Activated CD8-positive, alpha-beta memory T cell treated with anti-CD3 and anti-CD28 coated beads for 36 hours (primary cell): ENCODE measurements around the gene ZNF275. TPM values are rescaled to one million over a fixed set of nuclear protein-coding genes. Genes with fewer than 3 reads are reported as not detected.
"Not testable (repeated sequence)": the region's sequence is repeated elsewhere in the genome, so short reads cannot be mapped to it uniquely, and the experiment has no call there.

Experiments
- CTCF ChIA-PET: fragments of 350-600 bp; sonication (Branson Sonifier 250); formaldehyde crosslinking; loops from one replicate; lab custom pipeline; 2021; ENCODE audit warnings: antibody characterized with exemption; lab: Charles Lee
- POLR2A ChIA-PET: fragments of 350-600 bp; sonication (Branson Sonifier 250); formaldehyde crosslinking; loops from one replicate; lab custom pipeline; 2021; ENCODE audit warnings: antibody characterized with exemption; lab: Charles Lee
- total RNA-seq, 2 experiments: library from RNA; stranded (reverse); gene quantifications; one replicate each; pipeline ENCODE4 v1.2.3, GENCODE V29; 2021

ZNF275 gene
- total RNA-seq, 2 experiments from 2014 or later = 10.3 to 10.9 TPM

GRCh38 chrX:153317996-153318722 lies 15.8 kb upstream of the ZNF275 start:
- ChIA-PET CTCF (no interaction called here), POLR2A (no interaction called here)

- CTCF ChIA-PET = no interaction called here
- POLR2A ChIA-PET = no interaction called here
These were observed 15.1 kb upstream of the ZNF275 start for GRCh38 chrX:153318811-153319210.

GRCh38 chrX:153319295-153320046 lies 14.5 kb upstream of the ZNF275 start:
- ChIA-PET POLR2A (no interaction called here), CTCF (no interaction called here)

- POLR2A ChIA-PET, CTCF ChIA-PET: not testable (repeated sequence)
These were observed 13.9 kb upstream of the ZNF275 start for GRCh38 chrX:153320047-153320443.

- POLR2A ChIA-PET = no interaction called here
- CTCF ChIA-PET = no interaction called here
These were observed 13.3 kb upstream of the ZNF275 start for GRCh38 chrX:153320555-153321184.

GRCh38 chrX:153321381-153322124 lies 12.4 kb upstream of the ZNF275 start, which contains the start of gene PNMA6F:
PNMA6F (minus strand) TSS chrX:153321767; CDS start chrX:153320674, 1,093 bp downstream.
- POLR2A ChIA-PET = no interaction called here
- CTCF ChIA-PET = no interaction called here

- ChIA-PET CTCF (no interaction called here), POLR2A (no interaction called here)
These were observed 6.4 kb upstream of the ZNF275 start for GRCh38 chrX:153327561-153327960.

- POLR2A ChIA-PET = no interaction called here
- CTCF ChIA-PET = no interaction called here
These were observed 687 bp upstream of the ZNF275 start for GRCh38 chrX:153333266-153333665.

- POLR2A ChIA-PET = interaction anchor here (0.6 kb wide), 1 partner anchor 376 kb away, joined by 5 read pairs; no protein-coding TSS in a partner anchor
- CTCF ChIA-PET = interaction anchor here (0.8 kb wide), 1 partner anchor 31 kb away, joined by 3 read pairs; no protein-coding TSS in a partner anchor
These were observed 822 bp downstream of the ZNF275 start for GRCh38 chrX:153334654-153335295.

GRCh38 chrX:153336121-153336894 lies 2.4 kb downstream of the ZNF275 start:
- POLR2A ChIA-PET = no interaction called here
- CTCF ChIA-PET = no interaction called here

GRCh38 chrX:153336988-153337387 lies 3.0 kb downstream of the ZNF275 start:
- ChIA-PET CTCF (no interaction called here), POLR2A (no interaction called here)

- ChIA-PET CTCF (no interaction called here), POLR2A (no interaction called here)
These were observed 4.9 kb downstream of the ZNF275 start for GRCh38 chrX:153338836-153339235.

- ChIA-PET CTCF (no interaction called here), POLR2A (no interaction called here)
These were observed 5.7 kb downstream of the ZNF275 start for GRCh38 chrX:153339662-153340061.

GRCh38 chrX:153340111-153340510 lies 6.2 kb downstream of the ZNF275 start:
- POLR2A ChIA-PET = no interaction called here
- CTCF ChIA-PET = no interaction called here

- ChIA-PET POLR2A (interaction anchor here (0.6 kb wide), 1 partner anchor 384 kb away, joined by 3 read pairs; no protein-coding TSS in a partner anchor), CTCF (no interaction called here)
These were observed 9.0 kb downstream of the ZNF275 start for GRCh38 chrX:153342762-153343558.

- CTCF ChIA-PET = no interaction called here
These were observed 9.7 kb downstream of the ZNF275 start for GRCh38 chrX:153343674-153344073.

GRCh38 chrX:153347530-153347929 lies 13.6 kb downstream of the ZNF275 start:
- CTCF ChIA-PET = no interaction called here

More at GRCh38 chrX:153343674-153344073, 9.7 kb downstream of the ZNF275 start:
- POLR2A ChIA-PET = interaction anchor here (0.6 kb wide), 1 partner anchor 385 kb away, joined by 3 read pairs; no protein-coding TSS in a partner anchor

More at GRCh38 chrX:153347530-153347929, 13.6 kb downstream of the ZNF275 start:
- POLR2A ChIA-PET = no interaction called here
